ENCODE results near the gene IFFO2. TPM values are rescaled to one million over a fixed set of nuclear protein-coding genes. Genes with fewer than 3 reads are reported as not detected.

IFFO2 gene
- 2.8 and 3.7 TPM in 2 replicates for total RNA-seq

DNA sequence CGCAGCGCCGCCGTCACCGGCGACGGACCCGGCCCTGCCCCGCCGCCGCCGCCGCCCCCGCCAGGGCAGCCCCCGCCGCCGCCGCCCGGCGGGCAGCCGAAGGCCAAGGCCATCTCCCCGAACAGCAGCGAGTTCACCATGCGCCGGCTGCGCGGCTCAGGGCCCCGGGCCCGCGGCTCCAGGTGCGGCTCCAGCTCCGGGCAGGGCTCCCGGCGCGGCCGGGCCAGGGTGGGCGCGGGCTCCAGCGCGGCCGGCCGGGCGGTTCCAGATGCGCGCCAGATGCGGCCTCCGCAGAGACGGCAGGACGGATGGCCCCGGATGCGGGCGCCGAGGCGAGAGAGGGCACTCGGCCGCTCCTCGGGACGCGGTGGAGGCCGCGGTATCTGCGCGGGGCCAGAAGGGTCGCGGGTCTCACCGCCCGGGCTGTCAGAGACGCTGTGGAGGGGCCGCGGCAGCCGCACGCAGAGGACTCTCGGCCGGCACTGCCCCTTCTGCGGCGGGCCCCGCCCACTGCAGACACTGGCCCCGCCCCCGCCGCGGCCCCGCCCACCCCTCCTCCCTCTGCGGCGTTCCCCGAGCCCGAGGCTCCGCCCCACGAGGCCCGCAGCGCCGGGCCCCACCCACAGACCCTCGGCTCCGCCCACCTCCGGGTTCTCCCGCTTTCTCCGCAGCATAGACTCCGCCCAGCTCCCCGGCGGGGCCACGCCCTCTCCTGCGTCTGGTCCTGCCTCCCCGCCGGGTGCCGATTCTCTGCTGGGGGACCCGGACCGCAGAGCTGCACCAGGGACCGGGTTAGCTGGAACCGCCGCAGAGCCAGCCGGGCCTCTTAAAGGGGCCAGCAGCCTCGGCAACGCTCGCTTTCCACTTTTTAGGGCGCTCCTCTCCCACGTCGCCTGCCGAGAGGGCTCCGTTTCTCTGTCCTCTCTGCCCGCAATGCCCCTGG, at the start of gene IFFO2:
Gene IFFO2 (minus strand): TSS at position 484 of the 943 bp plus-strand sequence. CDS start 344 bp downstream, at position 140.

DNA sequence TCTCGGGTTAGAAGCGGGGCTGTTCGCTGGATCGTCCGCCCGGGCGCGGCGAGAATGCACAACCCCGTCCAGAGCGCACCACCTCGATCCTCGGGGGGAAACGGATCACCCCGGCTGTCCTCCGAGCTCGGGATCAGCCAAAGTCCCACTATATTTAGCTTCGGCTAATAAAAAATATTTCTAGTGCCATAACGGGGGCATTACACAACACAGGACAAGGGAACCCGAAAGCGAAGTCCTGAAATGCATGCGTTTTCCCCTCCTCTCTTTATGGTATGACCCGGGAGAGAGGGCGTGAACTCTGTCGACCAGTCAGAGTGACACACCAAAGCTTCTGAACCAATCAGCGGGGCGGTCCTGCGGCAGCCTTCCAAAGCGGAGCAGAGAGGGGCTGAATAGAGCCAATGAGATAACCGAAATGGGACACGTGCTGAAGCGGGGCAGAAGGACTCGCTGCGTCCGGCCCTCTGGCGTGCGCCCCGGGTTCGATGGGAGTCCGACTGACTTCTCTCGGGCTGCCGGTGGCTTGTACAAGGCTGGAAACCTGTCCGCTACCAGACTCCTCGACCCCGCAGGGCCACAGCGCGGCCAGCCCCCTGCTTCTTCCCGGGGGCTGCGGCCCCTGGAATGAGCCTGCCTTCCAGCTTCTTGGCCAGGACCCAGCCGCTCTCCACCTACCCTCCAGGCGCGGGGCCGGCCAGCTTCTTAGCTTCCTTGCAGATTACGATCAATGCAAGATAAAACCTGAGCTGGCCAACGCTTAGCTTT, 53.8 kb downstream of the IFFO2 start, which contains the start of gene ALDH4A1:
Gene ALDH4A1 (minus strand): TSS at position 33 of the 768 bp plus-strand sequence. CDS start 32 bp downstream, at position 1.

DNA sequence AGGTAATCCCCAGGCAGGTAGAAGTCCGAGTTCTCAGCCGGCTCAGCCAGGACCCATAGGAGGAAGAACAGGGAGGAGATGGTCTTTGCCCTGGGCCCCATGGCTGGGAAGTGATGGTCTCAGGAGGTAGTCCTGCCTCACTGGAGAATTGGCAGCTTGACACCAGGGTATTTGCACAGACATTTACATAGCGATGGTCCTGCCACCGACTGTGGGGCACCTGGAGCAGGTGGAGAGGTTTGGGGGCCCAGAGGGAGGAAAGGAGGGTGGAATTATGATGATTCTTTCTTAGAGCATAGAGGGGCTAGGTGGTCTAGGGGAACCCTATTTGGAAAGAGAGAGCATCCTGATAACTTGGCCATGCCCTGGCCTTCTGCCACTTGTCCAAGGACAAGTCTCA, 96.9 kb downstream of the IFFO2 start, which contains the start of gene TAS1R2:
Gene TAS1R2 (minus strand): TSS at position 101 of the 400 bp plus-strand sequence. CDS start 0 bp downstream, at position 101.

Other genes with a start within 250 kb of the IFFO2 start
- not detected in 2 replicates for gene TAS1R2, start 97.0 kb downstream of the IFFO2 start, total RNA-seq
- gene ALDH4A1, start 54.1 kb downstream of the IFFO2 start, total RNA-seq, result 11.3 and 14.1 TPM in 2 replicates

All from myometrial cell (primary cell).